ENCODE results near the gene FLG.
"Not testable (repeated sequence)": the region's sequence is repeated elsewhere in the genome, so short reads cannot be mapped to it uniquely, and the experiment has no call there.

The FLG gene

DNA sequence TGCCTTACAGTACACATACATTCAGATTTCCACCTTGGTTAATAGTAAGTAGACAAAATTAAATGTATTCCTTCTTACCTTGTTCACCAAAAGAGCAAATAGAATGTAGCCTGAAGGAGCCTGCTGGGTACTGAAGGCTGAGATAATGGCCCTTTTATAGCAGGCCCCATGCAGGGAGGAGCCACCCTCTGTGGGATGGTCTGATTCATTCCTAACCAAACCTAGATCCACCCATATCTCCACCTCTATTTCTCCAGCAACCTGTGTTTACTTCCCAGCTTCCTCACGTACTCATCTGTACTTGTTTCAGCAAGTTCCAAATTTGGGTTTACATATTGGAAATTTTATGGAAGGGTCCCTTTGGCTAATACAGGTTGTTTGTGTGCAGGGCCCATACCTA lies at the start of gene FLG:
Gene FLG, minus strand, starts transcription at position 129 of the 400 bp plus-strand sequence. CDS start 9,783 bp downstream, outside the sequence.
- DNase-seq = no peak

DNA sequence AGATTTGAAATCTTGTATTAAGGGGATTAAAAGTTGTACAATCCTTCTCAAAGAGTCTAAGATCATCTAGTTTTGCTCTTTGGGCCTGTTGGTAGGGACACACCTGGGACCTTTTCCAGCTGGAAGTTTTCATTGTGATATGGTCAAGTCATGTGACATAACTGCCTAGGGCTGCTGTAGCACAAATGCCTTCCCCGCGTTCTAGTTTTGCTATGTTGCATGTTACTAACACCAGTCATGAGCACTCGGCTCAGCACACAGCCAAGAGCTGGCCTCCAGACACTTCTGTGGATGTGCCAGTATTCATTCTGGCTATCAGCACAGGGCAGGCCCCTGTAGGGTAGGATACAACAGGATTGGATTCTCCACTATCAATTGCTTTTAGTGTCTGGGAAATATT lies 49.4 kb upstream of the FLG start:
- no peak for DNase-seq

DNA sequence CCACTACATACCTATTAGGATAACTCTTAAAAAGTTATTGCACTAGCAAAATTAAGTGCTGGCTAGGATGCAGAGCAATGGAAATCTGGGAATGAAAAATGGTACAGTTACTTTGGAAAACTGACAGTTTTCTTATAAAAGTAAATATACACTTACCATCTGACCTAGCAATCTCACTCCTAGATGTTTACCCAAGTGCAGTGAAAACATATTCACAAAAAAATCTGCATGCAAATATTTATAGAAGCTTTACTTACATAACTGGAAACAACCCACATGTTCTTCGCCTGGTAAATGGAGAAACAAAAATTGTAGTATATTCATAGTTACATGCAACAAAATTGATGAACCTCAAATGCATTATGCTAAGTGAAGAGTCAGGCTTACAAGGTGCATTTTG lies 47.6 kb upstream of the FLG start:
- no peak for DNase-seq

DNA sequence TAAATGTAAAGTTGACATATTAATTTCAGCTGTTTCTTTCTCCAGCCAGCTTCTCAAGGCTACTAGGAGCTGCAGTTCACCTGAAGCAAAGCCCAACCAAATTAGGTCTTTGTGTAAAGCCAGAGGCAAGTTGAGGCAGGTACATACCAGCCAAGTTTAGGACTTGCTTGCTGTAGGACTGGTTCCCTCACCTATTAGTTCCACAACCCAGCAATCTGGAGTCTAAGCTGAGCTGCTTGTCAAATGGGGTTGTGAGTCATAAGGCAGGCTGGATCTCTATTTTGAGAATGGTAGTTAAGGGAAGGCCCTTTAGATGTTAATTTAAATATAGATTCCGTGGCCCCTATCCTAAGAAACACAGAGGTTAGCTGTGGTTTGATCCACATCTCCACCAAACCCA lies 42.4 kb upstream of the FLG start:
- DNase-seq = no peak

DNA sequence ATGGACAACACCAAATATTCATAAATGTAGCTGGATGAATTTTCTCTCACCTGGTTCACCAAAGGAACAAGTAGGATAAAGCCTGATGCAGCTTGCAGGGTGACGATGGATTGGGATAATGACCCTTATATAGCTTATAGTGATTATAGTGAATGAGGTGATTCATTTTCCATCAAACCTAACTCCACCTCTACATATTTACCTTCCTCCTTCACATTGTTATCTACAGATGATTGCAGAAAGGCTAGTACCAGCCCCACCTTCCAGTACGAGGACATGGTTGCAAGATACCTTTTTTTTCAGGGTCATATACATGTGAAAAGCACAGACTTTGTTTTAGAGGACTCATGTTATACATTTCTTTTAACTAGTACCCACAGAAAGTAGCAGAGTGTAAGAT lies 34.9 kb upstream of the FLG start, which contains the start of gene FLG2:
Gene FLG2, minus strand, starts transcription at position 101 of the 400 bp plus-strand sequence. CDS start 1,122 bp downstream, outside the sequence.
- DNase-seq = no peak

DNA sequence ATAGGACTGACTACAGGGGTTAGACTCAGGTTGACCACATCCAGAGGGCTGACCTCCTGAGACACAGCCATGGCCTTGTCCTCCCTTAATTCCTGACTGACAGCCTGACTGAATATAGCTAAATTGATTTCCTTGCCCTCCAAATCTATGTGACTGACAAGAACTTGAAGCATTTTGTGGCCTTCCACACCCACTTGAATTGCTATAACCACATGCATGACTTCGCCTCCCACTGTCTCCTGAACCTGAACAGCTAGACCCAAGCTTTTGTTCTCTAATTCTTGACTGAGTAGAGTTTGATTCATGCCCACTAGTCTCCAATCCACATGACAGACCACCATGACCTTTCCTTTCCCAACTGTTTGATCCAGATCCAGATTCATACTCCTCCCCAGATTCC lies 31.7 kb upstream of the FLG start:
- no peak for DNase-seq

DNA sequence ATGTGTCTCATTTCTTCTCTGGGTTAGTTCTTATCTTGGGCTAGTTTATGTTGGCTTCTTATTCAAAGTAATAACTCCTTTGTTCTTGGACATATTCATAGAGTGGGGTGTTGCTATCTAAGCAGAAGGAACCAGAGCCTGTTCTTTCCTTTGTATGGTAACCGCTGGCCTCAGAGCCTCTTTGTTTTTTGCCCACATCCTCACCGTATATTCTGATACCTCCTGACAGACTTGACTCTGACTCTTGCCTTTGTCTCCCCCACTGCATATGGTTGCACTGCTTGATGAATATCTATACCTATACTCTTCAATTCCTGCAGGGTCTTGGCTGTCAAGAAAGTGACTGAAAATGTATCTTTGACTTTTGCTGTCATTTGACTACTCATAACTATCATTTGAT lies 24.6 kb upstream of the FLG start:
- no peak for DNase-seq

DNA sequence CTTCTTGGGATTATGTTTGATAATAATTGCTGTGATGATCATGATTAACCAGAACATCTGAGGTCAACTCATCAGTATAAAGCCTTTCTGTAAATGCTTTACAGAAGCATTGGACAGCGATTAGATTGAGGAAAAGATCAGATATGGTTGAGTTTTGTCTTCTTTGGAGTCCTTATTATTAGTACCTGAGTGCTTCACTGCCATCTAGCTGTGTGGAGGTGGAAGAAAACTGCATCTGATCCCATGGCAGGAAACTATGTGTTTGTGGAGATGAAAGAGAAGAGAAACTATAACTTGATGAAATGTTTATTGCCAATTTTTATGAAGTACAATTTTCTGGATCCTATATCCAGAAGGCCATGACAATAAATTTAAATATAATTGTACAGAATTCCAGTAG lies 23.4 kb upstream of the FLG start:
- DNase-seq = no peak

DNA sequence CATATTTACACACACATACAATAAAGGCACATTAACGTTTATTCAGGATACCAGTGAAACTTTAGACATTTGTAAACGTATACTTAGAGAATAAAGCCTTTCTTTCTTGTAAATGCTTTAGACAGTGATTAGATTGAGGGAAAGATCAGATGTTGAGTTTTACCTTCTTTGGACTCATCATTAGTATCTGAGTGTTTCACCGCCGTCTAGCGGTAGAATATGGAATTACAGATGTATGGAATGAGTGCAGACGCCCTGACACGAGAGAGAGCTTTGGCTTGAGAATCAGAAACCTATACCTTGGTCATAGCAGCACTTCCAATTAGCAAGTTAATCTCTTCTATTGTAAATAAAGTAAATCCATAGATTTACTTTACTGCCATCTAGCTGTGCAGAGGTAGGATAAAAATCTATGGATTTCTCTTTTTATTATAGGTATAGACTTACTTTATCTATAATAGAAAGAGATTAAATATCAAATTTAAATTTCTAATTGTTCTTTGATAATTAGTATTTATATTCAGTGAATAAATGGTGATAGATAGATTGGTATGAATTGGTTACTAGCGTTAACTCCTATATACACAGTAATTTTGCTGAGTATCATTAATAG lies 22.2 kb upstream of the FLG start:
- DNase-seq = no peak

DNA sequence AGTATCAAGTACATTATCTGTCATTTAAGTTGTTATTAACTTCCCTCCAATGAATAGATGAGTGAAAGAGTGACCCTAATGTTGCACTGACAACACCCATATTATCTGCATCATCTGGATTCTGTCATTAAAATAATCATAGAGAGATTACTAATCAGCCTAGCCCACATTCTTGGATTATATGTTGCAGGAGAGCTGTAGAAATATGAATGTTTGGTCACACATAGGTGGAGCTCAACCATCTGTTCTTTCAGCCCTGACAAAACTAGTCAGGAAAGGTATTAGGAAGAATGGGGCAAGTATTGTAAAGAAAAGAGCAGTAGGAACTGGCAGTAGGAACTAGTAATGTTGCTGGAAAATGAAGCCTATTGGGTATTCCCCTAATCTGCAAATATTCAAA lies 19.4 kb upstream of the FLG start:
- no peak for DNase-seq

DNA sequence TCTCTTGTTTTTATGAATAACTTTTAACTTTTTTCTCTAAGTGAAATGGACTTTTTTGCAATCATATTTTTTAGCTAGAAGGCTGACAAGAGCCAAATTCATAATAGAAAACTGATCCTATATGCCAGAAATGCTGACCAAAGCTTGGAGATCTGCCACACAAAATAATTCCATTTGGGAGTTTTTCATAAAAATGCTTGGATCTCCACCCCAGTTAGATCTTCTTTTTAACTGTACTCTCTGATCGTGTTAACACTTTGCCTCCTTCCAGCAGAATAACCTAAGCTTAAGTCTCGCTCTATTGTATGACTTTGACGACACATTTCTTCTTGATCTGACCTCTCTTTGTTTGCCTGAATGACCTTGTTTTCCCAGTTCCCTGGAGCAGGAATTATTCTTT lies 18.0 kb upstream of the FLG start:
- no peak for DNase-seq

DNA sequence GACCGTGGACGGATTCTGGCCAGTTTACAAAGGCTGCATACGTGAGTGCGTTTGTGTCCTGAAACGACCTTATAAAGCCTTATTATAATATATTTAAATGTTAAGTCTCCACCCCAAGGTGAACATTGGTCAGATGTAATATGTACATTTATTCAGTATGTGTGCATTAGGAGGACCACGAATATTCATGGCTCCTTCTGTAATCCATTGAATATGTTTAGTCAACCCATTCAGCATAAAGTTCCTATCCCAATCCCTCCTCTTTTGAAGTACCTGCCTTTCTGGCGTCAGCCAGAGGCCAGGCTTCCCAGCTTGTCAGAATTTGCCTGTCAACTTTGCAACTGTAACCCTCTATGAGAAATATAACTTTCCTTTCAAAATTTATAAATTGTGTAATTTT lies 10.4 kb upstream of the FLG start:
- DNase-seq = no peak

DNA sequence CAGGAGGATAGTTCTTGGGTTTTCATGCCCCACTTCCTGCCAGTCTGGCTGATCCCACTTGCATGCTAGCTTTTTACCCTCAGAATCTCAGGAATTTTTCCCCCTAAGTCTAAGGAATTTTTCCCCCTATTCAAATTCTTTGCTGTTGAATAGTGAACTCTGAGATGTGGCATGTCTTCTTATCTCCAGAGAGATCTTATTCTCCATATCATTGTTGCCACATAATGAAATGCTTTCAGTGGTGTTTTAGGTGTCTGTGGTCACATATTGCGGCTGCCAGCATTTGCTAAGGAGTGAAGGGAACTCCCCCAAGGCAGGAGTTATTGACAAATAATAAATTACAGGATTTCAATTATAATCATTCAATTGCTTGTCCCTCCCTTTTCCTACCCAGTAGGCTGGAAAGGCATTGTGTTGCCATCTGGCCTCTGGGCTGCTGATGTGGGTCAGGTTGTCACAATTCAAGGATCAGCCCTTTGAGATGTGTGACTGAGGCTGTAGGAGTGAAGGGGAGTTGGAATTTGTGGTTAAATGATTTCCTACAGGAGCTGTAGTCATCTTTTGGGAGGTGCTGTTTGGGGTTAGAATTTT lies 3.9 kb upstream of the FLG start:
- DNase-seq = no peak

DNA sequence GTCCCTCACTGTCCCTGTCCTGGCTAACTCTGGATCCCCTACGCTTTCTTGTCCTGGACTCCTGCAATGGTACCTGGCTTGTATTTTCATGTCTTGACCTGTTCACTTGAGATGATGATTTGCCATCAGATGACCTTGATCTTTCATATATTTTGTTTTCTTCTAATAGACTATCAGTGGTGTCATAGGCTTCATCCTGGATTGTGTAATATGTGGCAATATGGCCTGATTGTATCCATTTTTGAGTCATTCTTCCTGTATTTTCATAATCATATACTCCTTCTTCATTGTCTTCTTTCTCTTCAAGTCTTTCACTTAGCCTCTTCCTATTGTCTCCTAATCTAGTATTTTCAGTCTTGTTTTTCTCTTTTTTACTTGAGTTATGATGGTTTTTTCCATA lies 11.1 kb downstream of the FLG start:
- DNase-seq = no peak

DNA sequence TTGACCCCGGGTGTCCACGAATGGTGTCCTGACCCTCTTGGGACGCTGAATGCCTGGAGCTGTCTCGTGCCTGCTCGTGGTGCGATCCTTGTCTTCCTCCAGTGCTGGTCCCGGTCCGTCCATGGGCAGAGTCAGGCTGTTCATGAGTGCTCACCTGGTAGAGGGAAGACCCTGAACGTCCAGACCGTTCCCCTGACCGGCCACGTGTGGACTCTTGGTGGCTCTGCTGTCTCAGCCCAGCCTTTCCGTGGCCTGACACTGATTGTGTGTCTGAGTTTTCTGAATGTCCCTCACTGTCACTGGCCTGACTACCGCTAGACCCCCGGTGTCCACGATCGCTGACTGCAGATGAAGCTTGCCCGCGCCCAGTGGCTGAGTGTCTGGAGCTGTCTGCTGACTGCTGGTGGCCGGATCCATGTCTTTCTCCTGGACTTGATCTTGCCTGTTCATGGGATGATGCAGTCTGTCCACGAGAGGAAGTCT lies 11.7 kb downstream of the FLG start:
- DNase-seq = no peak

DNA sequence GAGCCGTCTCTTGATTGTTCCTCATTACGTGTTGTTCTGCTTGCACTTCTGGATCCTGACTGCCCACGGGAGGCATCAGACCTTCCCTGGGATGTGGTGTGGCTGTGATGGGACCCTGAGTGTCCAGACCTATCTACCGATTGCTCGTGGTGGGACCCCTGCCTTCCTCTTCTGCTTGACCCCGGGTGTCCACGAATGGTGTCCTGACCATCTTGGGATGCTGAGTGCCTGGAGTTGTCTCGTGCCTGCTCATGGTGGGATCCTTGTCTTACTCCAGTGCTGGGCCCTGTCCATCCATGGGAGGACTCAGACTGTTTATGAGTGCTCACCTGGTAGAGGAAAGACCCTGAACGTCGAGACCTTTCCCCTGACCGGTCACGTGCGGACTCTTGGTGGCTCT lies 12.9 kb downstream of the FLG start:
- DNase-seq = not testable (repeated sequence)

DNA sequence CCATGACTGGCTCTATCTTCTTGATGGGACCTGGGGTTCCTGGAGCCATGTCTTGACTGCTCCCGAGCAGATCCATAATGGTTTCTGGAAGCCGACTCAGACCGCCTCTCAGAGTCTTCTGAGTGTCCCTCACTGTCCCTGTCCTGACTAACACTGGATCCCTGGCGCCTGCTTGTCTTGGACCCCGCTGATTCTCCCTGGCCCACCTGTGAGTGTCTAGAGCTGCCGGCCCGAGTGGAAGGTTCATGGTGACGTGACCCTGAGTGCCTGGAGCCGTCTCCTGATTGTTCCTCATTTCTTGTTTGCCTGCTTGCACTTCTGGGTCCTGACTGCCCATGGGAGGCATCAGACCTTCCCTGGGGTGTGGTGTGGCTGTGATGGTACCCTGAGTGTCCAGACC lies 15.1 kb downstream of the FLG start:
- no peak for DNase-seq

DNA sequence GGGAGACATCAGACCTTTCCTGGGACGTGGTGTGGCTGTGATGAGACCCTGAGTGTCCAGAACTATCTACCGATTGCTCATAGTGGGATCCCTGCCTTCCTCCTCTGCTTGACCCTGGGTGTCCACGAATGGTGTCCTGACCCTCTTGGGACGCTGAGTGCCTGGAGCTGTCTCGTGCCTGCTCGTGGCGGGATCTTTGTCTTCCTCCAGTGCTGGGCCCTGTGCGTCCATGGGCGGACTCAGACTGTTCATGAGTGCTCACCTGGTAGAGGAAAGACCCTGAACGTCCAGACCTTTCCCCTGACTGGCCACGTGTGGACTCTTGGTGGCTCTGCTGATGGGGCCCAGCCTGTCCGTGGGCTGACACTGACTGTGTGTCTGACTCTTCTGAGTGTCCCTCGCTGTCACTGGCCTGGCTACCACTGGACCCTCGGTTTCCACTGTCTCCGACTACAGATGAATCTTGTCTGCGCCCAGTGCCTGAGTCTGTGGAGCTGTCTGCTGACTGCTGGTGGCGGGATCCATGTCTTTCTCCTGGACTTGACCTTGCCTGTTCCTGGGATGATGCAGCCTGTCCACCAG lies 15.6 kb downstream of the FLG start:
- not testable (repeated sequence) for DNase-seq

DNA sequence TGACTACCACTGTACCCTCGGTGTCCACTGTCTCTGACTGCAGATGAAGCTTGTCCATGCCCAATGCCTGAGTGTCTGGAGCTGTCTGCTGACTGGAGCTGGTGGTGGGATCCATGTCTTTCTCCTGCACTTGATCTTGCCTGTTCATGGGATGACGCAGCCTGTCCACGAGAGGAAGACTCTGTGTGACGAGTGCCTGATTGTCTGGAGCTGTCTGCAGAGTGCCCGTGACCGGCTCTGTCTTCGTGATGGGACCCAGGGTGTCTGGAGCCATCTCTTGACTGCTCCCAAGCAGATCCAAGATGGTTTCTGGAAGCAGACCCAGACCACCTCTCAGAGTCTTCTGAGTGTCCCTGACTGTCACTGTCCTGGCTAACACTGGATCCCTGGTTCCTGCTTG lies 16.3 kb downstream of the FLG start:
- DNase-seq = not testable (repeated sequence)

DNA sequence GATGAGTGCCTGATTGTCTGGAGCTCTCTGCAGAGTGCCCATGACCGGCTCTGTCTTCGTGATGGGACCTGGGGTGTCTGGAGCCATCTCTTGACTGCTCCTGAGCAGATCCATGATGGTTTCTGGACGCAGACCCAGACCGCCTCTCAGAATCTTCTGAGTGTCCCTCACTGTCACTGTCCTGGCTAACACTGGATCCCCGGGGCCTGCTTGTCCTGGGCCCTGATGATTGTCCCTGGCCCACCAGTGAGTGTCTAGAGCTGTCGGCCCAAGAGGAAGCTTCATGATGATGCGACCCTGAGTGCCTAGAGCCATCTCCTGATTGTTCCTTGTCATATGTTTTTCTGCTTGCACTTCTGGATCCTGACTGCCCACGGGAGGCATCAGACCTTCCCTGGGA lies 17.1 kb downstream of the FLG start:
- not testable (repeated sequence) for DNase-seq

DNA sequence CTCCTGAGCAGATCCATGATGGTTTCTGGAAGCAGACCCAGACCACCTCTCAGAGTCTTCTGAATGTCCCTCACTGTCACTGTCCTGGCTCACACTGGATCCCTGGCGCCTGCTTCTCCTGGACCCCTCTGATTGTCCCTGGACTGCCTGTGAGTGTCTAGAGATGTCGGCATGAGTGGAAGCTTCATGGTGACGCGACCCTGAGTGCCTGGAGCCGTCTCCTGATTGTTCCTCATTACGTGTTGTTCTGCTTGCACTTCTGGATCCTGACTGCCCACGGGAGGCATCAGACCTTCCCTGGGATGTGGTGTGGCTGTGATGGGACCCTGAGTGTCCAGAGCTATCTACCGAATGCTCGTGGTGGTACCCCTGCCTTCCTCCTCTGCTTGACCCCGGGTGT lies 18.9 kb downstream of the FLG start:
- not testable (repeated sequence) for DNase-seq

DNA sequence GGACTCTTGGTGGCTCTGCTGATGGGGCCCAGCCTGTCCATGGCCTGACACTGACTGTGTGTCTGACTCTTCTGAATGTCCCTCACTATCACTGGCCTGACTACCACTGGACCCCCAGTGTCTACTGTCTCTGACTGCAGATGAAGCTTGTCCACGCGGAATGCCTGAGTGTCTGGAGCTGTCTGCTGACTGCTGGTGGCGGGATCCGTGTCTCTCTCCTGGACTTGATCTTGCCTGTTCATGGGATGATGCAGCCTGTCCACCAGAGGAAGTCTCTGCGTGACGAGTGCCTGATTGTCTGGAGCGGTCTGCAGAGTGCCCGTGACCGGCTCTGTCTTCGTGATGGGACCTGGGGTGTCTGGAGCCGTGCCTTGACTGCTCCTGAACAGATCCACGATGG lies 20.3 kb downstream of the FLG start:
- not testable (repeated sequence) for DNase-seq

DNA sequence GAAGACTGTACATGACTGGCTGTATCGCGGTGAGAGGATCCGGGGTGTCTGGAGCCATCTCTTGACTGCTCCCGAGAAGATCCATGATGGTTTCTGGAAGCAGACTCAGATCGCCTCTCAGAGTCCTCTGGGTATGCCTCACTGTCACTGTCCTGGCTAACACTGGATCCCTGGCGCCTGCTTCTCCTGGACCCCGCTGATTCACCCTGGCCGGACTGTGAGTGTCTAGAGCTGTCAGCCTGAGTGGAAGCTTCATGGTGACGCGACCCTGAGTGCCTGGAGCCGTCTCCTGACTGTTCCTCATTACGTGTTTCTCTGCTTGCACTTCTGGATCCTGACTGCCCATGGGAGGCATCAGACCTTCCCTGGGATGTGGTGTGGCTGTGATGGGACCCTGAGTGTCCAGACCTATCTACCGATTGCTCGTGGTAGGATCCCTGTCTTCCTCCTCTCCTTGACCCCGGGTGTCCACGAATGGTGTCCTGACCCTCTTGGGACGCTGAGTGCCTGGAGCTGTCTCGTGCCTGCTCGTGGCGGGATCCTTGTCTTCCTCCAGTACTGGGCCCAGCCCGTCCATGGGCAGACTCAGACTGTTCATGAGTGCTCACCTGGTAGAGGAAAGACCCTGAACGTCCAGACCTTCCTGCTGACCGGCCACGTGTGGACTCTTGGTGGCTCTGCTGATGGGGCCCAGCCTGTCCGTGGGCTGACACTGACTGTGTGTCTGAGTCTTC lies 21.7 kb downstream of the FLG start:
- DNase-seq = not testable (repeated sequence)

DNA sequence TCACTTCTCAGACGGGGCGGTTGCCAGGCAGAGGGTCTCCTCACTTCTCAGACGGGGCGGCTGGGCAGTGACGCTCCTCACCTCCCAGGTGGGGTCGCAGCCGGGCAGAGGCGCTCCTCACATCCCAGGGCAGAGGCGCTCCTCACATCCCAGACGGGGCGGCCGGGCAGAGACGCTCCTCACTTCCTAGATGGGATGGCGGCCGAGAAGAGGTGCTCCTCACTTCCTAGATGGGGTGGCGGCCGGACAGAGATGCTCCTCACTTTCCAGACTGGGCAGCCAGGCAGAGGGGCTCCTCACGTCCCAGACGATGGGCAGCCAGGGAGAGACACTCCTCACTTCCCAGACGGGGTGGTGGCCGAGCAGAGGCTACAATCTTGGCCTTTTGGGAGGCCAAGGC lies 68.6 kb downstream of the FLG start:
- DNase-seq = not testable (repeated sequence)
